ENCODE results near the gene SSH2. TPM values are rescaled to one million over a fixed set of nuclear protein-coding genes. Genes with fewer than 3 reads are reported as not detected.
A peak's percentile ranks its signal among the peaks of the same experiment; 100 is the strongest.

Gene SSH2
- total and polyA plus RNA-seq, 9 of the 15 experiments (the other 6 are each of a cell fraction or from before 2014, with no cell fraction given), result 3.9 to 16.1 (median 10.2) TPM

DNA sequence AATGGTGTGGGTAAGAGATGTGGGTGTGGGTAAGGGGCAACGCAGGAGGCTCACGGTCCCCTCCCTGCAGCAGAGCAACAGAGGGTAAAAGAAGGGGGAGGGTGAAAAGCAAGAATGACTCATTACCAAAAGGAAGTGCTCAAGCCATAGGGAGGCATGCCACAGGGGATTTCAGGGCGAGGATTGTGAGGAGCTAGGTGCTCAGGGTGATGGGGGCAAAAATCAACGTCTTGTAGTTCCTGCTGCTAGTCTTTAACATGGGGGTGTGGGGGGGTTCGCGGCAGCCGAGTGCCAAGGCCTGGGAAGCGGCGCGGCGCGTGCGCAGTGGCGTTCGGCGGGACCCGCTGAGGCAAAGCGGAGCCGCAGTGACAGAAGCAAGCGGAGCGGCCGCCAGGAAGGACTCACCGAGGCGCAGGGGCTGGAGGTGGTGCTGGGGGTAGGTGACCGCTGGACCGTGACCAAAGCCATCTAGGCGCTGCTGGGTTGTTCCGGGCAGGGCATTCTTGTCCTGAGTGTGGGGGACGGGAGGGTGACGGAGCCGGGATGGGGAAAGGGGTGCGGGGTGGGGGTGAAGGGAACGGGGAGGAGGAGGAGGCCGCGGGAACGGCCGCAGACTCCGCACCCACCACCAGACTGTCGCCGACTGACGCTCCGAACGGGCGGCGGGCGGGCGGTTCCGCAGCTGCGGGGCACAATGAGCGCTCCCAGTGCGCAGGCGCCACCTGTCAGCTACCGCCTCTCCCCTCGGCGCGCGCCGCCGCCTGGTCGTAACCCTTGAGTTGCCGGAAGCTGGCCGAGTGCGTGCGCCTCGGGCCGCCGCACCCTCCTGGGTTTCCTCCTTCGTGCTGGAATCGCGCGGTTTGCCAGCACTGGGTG is at the start of gene SSH2 (continued):
- TF ChIP-seq SNRNP70 (optimal IDR thresholded peaks at IDR 0.05; ENCODE audit: low read depth, low read length) (no peak), GABPA (tag; conservative IDR thresholded peaks at IDR 0.05; ENCODE audit: low read depth) (no peak), POLR2B (IDR thresholded peaks at IDR 0.05; ENCODE audit: low read depth, partially characterized antibody) (no peak), MCM5 (IDR thresholded peaks at IDR 0.05; ENCODE audit: low read depth) (no peak), NEUROD1 (IDR thresholded peaks at IDR 0.05; ENCODE audit: borderline replicate concordance, low read depth, low read length, partially characterized antibody) (no peak), TGIF2 (CRISPR knock-in tag; IDR thresholded peaks at IDR 0.05) (no peak), PHB2 (IDR thresholded peaks at IDR 0.05; ENCODE audit: low read depth) (no peak), KDM4B (IDR thresholded peaks at IDR 0.05; ENCODE audit: borderline replicate concordance in 2 of 2, low read depth in 1 of 2) (no peak), SRSF1 (IDR thresholded peaks at IDR 0.05; ENCODE audit: low read depth, low read length) (no peak), SRF (CRISPR knock-in tag; IDR thresholded peaks at IDR 0.05) (no peak; a peak in 1 of 4 replicates), HNRNPLL (IDR thresholded peaks at IDR 0.05; ENCODE audit: low read depth, low read length, poor library complexity, severe bottlenecking) (peak; percentile 64), ZNF785 (CRISPR knock-in tag; IDR thresholded peaks at IDR 0.05) (no peak), SAP30 (IDR thresholded peaks at IDR 0.05; ENCODE audit: borderline replicate concordance, insufficient read depth, low read depth, low read length, poor library complexity, severe bottlenecking) (peak; percentile 73), CBX8 (IDR thresholded peaks at IDR 0.05; ENCODE audit: borderline replicate concordance, extremely low read depth, low read depth, low read length, poor library complexity, severe bottlenecking) (no peak), ZNF668 (CRISPR knock-in tag; IDR thresholded peaks at IDR 0.05) (no peak), NR2F6 (CRISPR knock-in tag; IDR thresholded peaks at IDR 0.05) (no peak), TEAD1 (CRISPR knock-in tag; IDR thresholded peaks at IDR 0.05) (no peak), HMGN3 (IDR thresholded peaks at IDR 0.05; ENCODE audit: borderline replicate concordance, extremely low read depth, insufficient read length, low read depth, low read length) (peak; percentile 74), XRCC4 (IDR thresholded peaks at IDR 0.05; ENCODE audit: extremely low read depth, insufficient read depth, insufficient read length) (no peak), ERF (CRISPR knock-in tag; IDR thresholded peaks at IDR 0.05) (no peak), MTA3 (IDR thresholded peaks at IDR 0.05; ENCODE audit: borderline replicate concordance) (peak; percentile 20), HDAC3 (IDR thresholded peaks at IDR 0.05; ENCODE audit: borderline replicate concordance, partially characterized antibody) (no peak)
- TF ChIP-seq, protein P1, sequence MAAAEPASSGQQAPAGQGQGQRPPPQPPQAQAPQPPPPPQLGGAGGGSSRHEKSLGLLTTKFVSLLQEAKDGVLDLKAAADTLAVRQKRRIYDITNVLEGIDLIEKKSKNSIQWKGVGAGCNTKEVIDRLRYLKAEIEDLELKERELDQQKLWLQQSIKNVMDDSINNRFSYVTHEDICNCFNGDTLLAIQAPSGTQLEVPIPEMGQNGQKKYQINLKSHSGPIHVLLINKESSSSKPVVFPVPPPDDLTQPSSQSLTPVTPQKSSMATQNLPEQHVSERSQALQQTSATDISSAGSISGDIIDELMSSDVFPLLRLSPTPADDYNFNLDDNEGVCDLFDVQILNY (CRISPR knock-in tag; IDR thresholded peaks at IDR 0.05), result no peak
- TF ChIP-seq, protein P2, sequence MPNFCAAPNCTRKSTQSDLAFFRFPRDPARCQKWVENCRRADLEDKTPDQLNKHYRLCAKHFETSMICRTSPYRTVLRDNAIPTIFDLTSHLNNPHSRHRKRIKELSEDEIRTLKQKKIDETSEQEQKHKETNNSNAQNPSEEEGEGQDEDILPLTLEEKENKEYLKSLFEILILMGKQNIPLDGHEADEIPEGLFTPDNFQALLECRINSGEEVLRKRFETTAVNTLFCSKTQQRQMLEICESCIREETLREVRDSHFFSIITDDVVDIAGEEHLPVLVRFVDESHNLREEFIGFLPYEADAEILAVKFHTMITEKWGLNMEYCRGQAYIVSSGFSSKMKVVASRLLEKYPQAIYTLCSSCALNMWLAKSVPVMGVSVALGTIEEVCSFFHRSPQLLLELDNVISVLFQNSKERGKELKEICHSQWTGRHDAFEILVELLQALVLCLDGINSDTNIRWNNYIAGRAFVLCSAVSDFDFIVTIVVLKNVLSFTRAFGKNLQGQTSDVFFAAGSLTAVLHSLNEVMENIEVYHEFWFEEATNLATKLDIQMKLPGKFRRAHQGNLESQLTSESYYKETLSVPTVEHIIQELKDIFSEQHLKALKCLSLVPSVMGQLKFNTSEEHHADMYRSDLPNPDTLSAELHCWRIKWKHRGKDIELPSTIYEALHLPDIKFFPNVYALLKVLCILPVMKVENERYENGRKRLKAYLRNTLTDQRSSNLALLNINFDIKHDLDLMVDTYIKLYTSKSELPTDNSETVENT (CRISPR knock-in tag; IDR thresholded peaks at IDR 0.05), result no peak
